ENCODE measurements around the gene KRT77. TPM values are rescaled to one million over a fixed set of nuclear protein-coding genes. Genes with fewer than 3 reads are reported as not detected.

The KRT77 gene
- total and polyA plus RNA-seq, 7 experiments from 2014 or later: 0.08 to 0.13 (median 0.10) TPM; not detected in 3

- Histone ChIP-seq H3K27me3 (ENCODE audit: control insufficient read depth in 2 of 2, insufficient read depth in 2 of 2, low read length in 2 of 2) (no peaks in the 10 kb centered on the region), H3K4me1 (ENCODE audit: control insufficient read depth in 2 of 2, insufficient read depth in 2 of 2, low read length in 2 of 2) (no peaks in the 10 kb centered on the region), H3K9me3 (ENCODE audit: control insufficient read depth in 2 of 3, low read length in 3 of 3) (no peaks in the 10 kb centered on the region), H3K36me3 (ENCODE audit: control insufficient read depth in 2 of 3, insufficient read depth in 3 of 3, low read length in 3 of 3) (no peaks in the 10 kb centered on the region), H3K27ac (ENCODE audit: low read depth, low read length) (no peak overlapping the region), H3K4me3 (ENCODE audit: low read length) (no peak overlapping the region)
- CTCF ChIA-PET: no interaction called here
- no peaks in the 10 kb centered on the region for H3K36me3 Mint-ChIP-seq
- H3K27ac Mint-ChIP-seq: no peak overlapping the region
- POLR2A ChIA-PET: interaction anchor here (0.8 kb wide), 1 partner anchor 18 kb away, joined by 3 read pairs; no protein-coding TSS in a partner anchor
- peaks cover 0 to 7% (median 1%) of the 10 kb centered on the region in 5 donors for H3K27me3 Mint-ChIP-seq
- DNase-seq (no peak), ATAC-seq (no peak)
- H3K4me1 Mint-ChIP-seq: no peaks in the 10 kb centered on the region
- H3K9me3 Mint-ChIP-seq: peaks cover 0 to 2% (median 0%) of the 10 kb centered on the region in 11 donors
- H3K4me3 Mint-ChIP-seq: no peak overlapping the region
- intact Hi-C loops (cut with micrococcal nuclease): no loop called here
Measured at GRCh38 chr12:52735816-52736632, 32.7 kb upstream of the KRT77 start.

DNA sequence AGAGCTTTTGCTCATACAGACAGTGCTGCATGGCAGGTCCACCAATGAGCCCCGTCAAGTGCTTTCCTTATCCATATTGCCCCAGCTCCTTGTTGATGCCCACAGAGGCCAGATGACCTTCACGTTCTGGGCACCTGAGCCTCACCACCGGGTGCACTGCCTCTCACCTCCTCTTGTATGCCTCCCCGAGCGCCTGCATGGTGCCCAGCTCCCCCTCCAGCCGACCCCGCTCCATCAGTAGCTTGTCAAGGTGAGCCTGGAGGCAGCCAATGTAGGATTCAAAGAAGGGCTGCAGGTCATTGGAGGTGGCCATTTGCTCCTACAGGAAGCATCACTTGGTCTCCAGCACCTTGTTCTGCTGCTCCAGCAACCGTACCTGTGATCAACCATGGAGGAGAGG is 31.8 kb upstream of the KRT77 start:
- H3K27me3 Mint-ChIP-seq: peaks cover 0 to 13% (median 4%) of the 10 kb centered on the region in 5 donors
- POLR2A ChIA-PET: no interaction called here
- H3K9me3 Mint-ChIP-seq: peaks cover 0 to 5% (median 0%) of the 10 kb centered on the region in 11 donors
- H3K27ac Mint-ChIP-seq: no peak overlapping the region
- intact Hi-C loops (cut with micrococcal nuclease): no loop called here
- Histone ChIP-seq H3K4me1 (ENCODE audit: control insufficient read depth in 2 of 2, insufficient read depth in 2 of 2, low read length in 2 of 2) (no peaks in the 10 kb centered on the region), H3K9me3 (ENCODE audit: control insufficient read depth in 2 of 3, low read length in 3 of 3) (no peaks in the 10 kb centered on the region), H3K27ac (ENCODE audit: low read depth, low read length) (no peak overlapping the region), H3K36me3 (ENCODE audit: control insufficient read depth in 2 of 3, insufficient read depth in 3 of 3, low read length in 3 of 3) (no peaks in the 10 kb centered on the region), H3K4me3 (ENCODE audit: low read length) (no peak overlapping the region), H3K27me3 (ENCODE audit: control insufficient read depth in 2 of 2, insufficient read depth in 2 of 2, low read length in 2 of 2) (no peaks in the 10 kb centered on the region)
- no peak overlapping the region for H3K4me3 Mint-ChIP-seq
- ATAC-seq: no peak
- DNase-seq: no peak
- no peaks in the 10 kb centered on the region for H3K36me3 Mint-ChIP-seq
- CTCF ChIA-PET: no interaction called here
- peaks cover 0 to 1% (median 0%) of the 10 kb centered on the region in 7 donors for H3K4me1 Mint-ChIP-seq

DNA sequence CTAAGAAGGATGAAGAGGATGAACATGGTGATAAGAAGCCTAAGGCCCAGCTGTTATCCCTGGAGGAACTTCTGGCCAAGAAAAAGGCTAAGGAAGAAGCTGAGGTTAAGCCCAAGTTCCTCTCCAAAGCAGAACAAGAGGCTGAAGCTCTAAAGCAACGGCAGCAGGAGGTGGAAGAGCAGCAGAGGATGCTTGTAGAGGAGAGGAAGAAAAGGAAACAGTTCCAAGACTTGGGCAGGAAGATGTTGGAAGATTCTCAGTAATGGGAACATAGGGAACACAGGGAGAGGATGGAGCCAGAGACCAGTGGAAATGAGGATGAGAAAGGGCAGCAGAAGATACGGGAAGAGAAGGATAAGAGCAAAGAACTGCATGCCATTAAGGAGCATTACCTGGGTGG is 27.5 kb upstream of the KRT77 start:
- intact Hi-C loops (cut with micrococcal nuclease): no loop called here
- H3K27me3 Mint-ChIP-seq: peaks cover 0 to 10% (median 5%) of the 10 kb centered on the region in 5 donors
- CTCF ChIA-PET: no interaction called here

GRCh38 chr12:52730383-52730782 is 27.1 kb upstream of the KRT77 start:
- peaks cover 0 to 4% (median 0%) of the 10 kb centered on the region in 7 donors for H3K4me1 Mint-ChIP-seq
- Histone ChIP-seq H3K4me3 (ENCODE audit: low read length) (no peak overlapping the region), H3K4me1 (ENCODE audit: control insufficient read depth in 2 of 2, insufficient read depth in 2 of 2, low read length in 2 of 2) (no peaks in the 10 kb centered on the region), H3K9me3 (ENCODE audit: control insufficient read depth in 2 of 3, low read length in 3 of 3) (no peaks in the 10 kb centered on the region), H3K27me3 (ENCODE audit: control insufficient read depth in 2 of 2, insufficient read depth in 2 of 2, low read length in 2 of 2) (no peaks in the 10 kb centered on the region), H3K36me3 (ENCODE audit: control insufficient read depth in 2 of 3, insufficient read depth in 3 of 3, low read length in 3 of 3) (no peaks in the 10 kb centered on the region), H3K27ac (ENCODE audit: low read depth, low read length) (no peak overlapping the region)
- H3K4me3 Mint-ChIP-seq: no peak overlapping the region
- H3K27ac Mint-ChIP-seq: no peak overlapping the region
- no peaks in the 10 kb centered on the region for H3K36me3 Mint-ChIP-seq
- no peak for DNase-seq
- intact Hi-C loops (cut with micrococcal nuclease): no loop called here
- ChIA-PET CTCF (no interaction called here), POLR2A (no interaction called here)
- no peak for ATAC-seq
- H3K27me3 Mint-ChIP-seq: peaks cover 0 to 10% (median 5%) of the 10 kb centered on the region in 5 donors
- peaks cover 0 to 9% (median 0%) of the 10 kb centered on the region in 11 donors for H3K9me3 Mint-ChIP-seq

More for the DNA sequence above, 27.5 kb upstream of the KRT77 start:
- H3K9me3 ChIP-seq (ENCODE audit: control insufficient read depth in 2 of 3, low read length in 3 of 3): no peaks in the 10 kb centered on the region
- H3K27ac ChIP-seq (ENCODE audit: low read depth, low read length): no peak overlapping the region
- ATAC-seq (no peak), DNase-seq (no peak)
- H3K9me3 Mint-ChIP-seq: peaks cover 0 to 9% (median 0%) of the 10 kb centered on the region in 11 donors
- no peak overlapping the region for H3K4me3 Mint-ChIP-seq
- no peaks in the 10 kb centered on the region for H3K36me3 ChIP-seq (ENCODE audit: control insufficient read depth in 2 of 3, insufficient read depth in 3 of 3, low read length in 3 of 3)
- POLR2A ChIA-PET: no interaction called here
- H3K27ac Mint-ChIP-seq: peak overlapping the region in 1 of 9 donors; percentile 63
- no peaks in the 10 kb centered on the region for H3K36me3 Mint-ChIP-seq
- H3K4me1 Mint-ChIP-seq: peaks cover 0 to 4% (median 0%) of the 10 kb centered on the region in 7 donors
- no peaks in the 10 kb centered on the region for H3K27me3 ChIP-seq (ENCODE audit: control insufficient read depth in 2 of 2, insufficient read depth in 2 of 2, low read length in 2 of 2)
- no peak overlapping the region for H3K4me3 ChIP-seq (ENCODE audit: low read length)
- no peaks in the 10 kb centered on the region for H3K4me1 ChIP-seq (ENCODE audit: control insufficient read depth in 2 of 2, insufficient read depth in 2 of 2, low read length in 2 of 2)

- ChIA-PET POLR2A (no interaction called here), CTCF (interaction anchor here (0.6 to 1.4 kb wide), 6 partner anchors 45 to 1972 kb away, joined by 3 read pairs; no protein-coding TSS in a partner anchor)
- Mint-ChIP-seq H3K4me3 (no peak overlapping the region), H3K36me3 (no peaks in the 10 kb centered on the region), H3K27ac (peak overlapping the region in 1 of 9 donors; percentile 33), H3K9me3 (peaks cover 0 to 9% (median 0%) of the 10 kb centered on the region in 11 donors), H3K27me3 (peaks cover 0 to 10% (median 5%) of the 10 kb centered on the region in 5 donors), H3K4me1 (peaks cover 0 to 4% (median 0%) of the 10 kb centered on the region in 7 donors)
- ATAC-seq: no peak
- Histone ChIP-seq H3K9me3 (ENCODE audit: control insufficient read depth in 2 of 3, low read length in 3 of 3) (no peaks in the 10 kb centered on the region), H3K27me3 (ENCODE audit: control insufficient read depth in 2 of 2, insufficient read depth in 2 of 2, low read length in 2 of 2) (no peaks in the 10 kb centered on the region), H3K4me1 (ENCODE audit: control insufficient read depth in 2 of 2, insufficient read depth in 2 of 2, low read length in 2 of 2) (no peaks in the 10 kb centered on the region), H3K27ac (ENCODE audit: low read depth, low read length) (no peak overlapping the region), H3K4me3 (ENCODE audit: low read length) (no peak overlapping the region), H3K36me3 (ENCODE audit: control insufficient read depth in 2 of 3, insufficient read depth in 3 of 3, low read length in 3 of 3) (no peaks in the 10 kb centered on the region)
- no peak for DNase-seq
- intact Hi-C loops (cut with micrococcal nuclease): no loop called here
Measured at GRCh38 chr12:52729147-52729546, 25.8 kb upstream of the KRT77 start.

DNA sequence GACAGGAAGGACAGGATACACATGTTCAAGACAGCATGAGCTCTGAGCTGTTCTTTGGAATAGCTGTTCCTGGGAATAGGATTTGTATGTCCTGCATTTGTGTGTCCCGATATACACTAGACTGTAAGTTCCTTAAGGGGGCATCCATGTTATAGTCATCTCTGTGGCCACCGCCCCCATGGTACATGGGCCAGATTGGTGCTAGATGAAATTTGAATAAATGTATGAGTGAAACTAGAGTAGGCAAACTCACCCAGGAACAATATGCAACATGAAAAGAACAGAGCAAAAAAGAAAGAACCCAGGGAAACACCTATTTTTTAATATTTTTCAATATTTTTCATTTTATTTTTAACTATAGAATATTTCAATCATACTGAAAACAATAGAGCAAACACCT is 25.1 kb upstream of the KRT77 start:
- no peak for ATAC-seq
- Histone ChIP-seq H3K36me3 (ENCODE audit: control insufficient read depth in 2 of 3, insufficient read depth in 3 of 3, low read length in 3 of 3) (no peaks in the 10 kb centered on the region), H3K27me3 (ENCODE audit: control insufficient read depth in 2 of 2, insufficient read depth in 2 of 2, low read length in 2 of 2) (no peaks in the 10 kb centered on the region), H3K27ac (ENCODE audit: low read depth, low read length) (no peak overlapping the region), H3K4me1 (ENCODE audit: control insufficient read depth in 2 of 2, insufficient read depth in 2 of 2, low read length in 2 of 2) (no peaks in the 10 kb centered on the region), H3K9me3 (ENCODE audit: control insufficient read depth in 2 of 3, low read length in 3 of 3) (no peaks in the 10 kb centered on the region), H3K4me3 (ENCODE audit: low read length) (no peak overlapping the region)
- no peak for DNase-seq
- intact Hi-C loops (cut with micrococcal nuclease): no loop called here
- no peaks in the 10 kb centered on the region for H3K36me3 Mint-ChIP-seq
- ChIA-PET CTCF (interaction anchor here (1.1 to 1.4 kb wide), 2 partner anchors 46 to 145 kb away, joined by 3 read pairs; no protein-coding TSS in a partner anchor), POLR2A (no interaction called here)
- H3K27me3 Mint-ChIP-seq: peaks cover 0 to 10% (median 5%) of the 10 kb centered on the region in 5 donors
- H3K4me3 Mint-ChIP-seq: no peak overlapping the region
- no peak overlapping the region for H3K27ac Mint-ChIP-seq
- H3K9me3 Mint-ChIP-seq: peaks cover 0 to 9% (median 0%) of the 10 kb centered on the region in 11 donors
- peaks cover 0 to 4% (median 0%) of the 10 kb centered on the region in 7 donors for H3K4me1 Mint-ChIP-seq
